MM.1S (cell line): ENCODE results near the gene THOP1.
"Not testable (repeated sequence)": the region's sequence is repeated elsewhere in the genome, so short reads cannot be mapped to it uniquely, and the experiment has no call there.

Source experiments
- DNase-seq: peaks from one replicate; pipeline ENCODE4 v3.0.0-alpha.2; 2015
- H2AFZ ChIP-seq: fragments of 300-600 bp; sonication (generic); 2 replicates; pipeline ENCODE4 v1.6.0; 2016; ENCODE audit warnings: antibody characterized with exemption, low read length
- H3F3A ChIP-seq: fragments of 300-600 bp; sonication (generic); 2 replicates; pipeline ENCODE4 v1.6.1; 2016; ENCODE audit warnings: mild to moderate bottlenecking, antibody characterized with exemption, low read length, moderate library complexity, mixed read lengths; ENCODE audit not compliant: insufficient read depth
- H3K27ac ChIP-seq: fragments of 300-600 bp; sonication (generic); 2 replicates; pipeline ENCODE4 v1.5.1; 2016; ENCODE audit warnings: mild to moderate bottlenecking, low read length
- H3K27me3 ChIP-seq: fragments of 300-600 bp; sonication (generic); replicated peaks from 2 replicates; pipeline ENCODE4 v1.6.0; 2016; ENCODE audit warnings: low read length; ENCODE audit not compliant: insufficient read depth
- H3K36me3 ChIP-seq: fragments of 300-600 bp; sonication (generic); replicated peaks from 2 replicates; pipeline ENCODE4 v1.6.1; 2016; ENCODE audit warnings: mild to moderate bottlenecking, low read length, mixed read lengths; ENCODE audit not compliant: insufficient read depth
- H3K4me1 ChIP-seq: fragments of 300-600 bp; sonication (generic); 2 replicates; pipeline ENCODE4 v1.6.1; 2016; ENCODE audit warnings: low read length, mixed read lengths
- H3K4me2 ChIP-seq: fragments of 300-600 bp; sonication (generic); 2 replicates; pipeline ENCODE4 v1.6.0; 2016; ENCODE audit warnings: low read depth, low read length
- H3K4me3 ChIP-seq: fragments of 300-600 bp; sonication (generic); 2 replicates; pipeline ENCODE4 v1.5.1; 2016; ENCODE audit warnings: low read length, mixed read lengths
- H3K79me2 ChIP-seq: fragments of 300-600 bp; sonication (generic); 2 replicates; pipeline ENCODE4 v1.6.1; 2016; ENCODE audit warnings: mixed run types, low read length, mixed read lengths
- H3K9ac ChIP-seq: fragments of 300-600 bp; sonication (generic); 2 replicates; pipeline ENCODE4 v1.6.1; 2016; ENCODE audit warnings: low read length, mixed read lengths
- H3K9me2 ChIP-seq: fragments of 300-600 bp; sonication (generic); replicated peaks from 2 replicates; pipeline ENCODE4 v1.6.1; 2016; ENCODE audit warnings: mild to moderate bottlenecking, low read length, mixed read lengths; ENCODE audit not compliant: insufficient read depth
- H3K9me3 ChIP-seq: fragments of 300-600 bp; sonication (generic); replicated peaks from 2 replicates; pipeline ENCODE4 v1.6.1; 2016; ENCODE audit warnings: mild to moderate bottlenecking, low read length, mixed read lengths; ENCODE audit not compliant: insufficient read depth
- H4K20me1 ChIP-seq: fragments of 300-600 bp; sonication (generic); 2 replicates; pipeline ENCODE4 v1.6.1; 2016; ENCODE audit warnings: mild to moderate bottlenecking, low read length, moderate library complexity, mixed read lengths; ENCODE audit not compliant: insufficient read depth
- CTCF ChIP-seq: fragments of 300-600 bp; sonication (generic); IDR thresholded peaks from 2 replicates; pipeline ENCODE4 v1.5.1; 2016; ENCODE audit warnings: antibody characterized with exemption, low read length, mixed read lengths
- EZH2 ChIP-seq: fragments of 300-600 bp; sonication (generic); optimal IDR thresholded peaks from 2 replicates; pipeline ENCODE3; 2017; ENCODE audit warnings: low read depth, mild to moderate bottlenecking, antibody characterized with exemption, low read length, mixed read lengths
- EZH2phosphoT487 ChIP-seq: fragments of 300-600 bp; sonication (generic); IDR thresholded peaks from 2 replicates; pipeline ENCODE4 v1.6.1; 2018; ENCODE audit warnings: antibody characterized with exemption, low read length

The THOP1 gene

GRCh38 chr19:2791440-2791839, 6.1 kb downstream of the THOP1 start:
- no peaks in the 10 kb centered on the region for H3K4me1 ChIP-seq
- no peak for TF ChIP-seq EZH2phosphoT487
- no peak for TF ChIP-seq CTCF
- TF ChIP-seq EZH2 = no peak
- DNase-seq = no peak
- H4K20me1 ChIP-seq = no peaks in the 10 kb centered on the region
- H2AFZ ChIP-seq = no peak overlapping the region
- no peak overlapping the region for H3K27ac ChIP-seq
- H3K4me2 ChIP-seq = no peak overlapping the region
- peaks cover 62% of the 10 kb centered on the region for H3K79me2 ChIP-seq
- H3K4me3 ChIP-seq = no peak overlapping the region
- no peaks in the 10 kb centered on the region for H3F3A ChIP-seq
- no peaks in the 10 kb centered on the region; the same call in none of the 2 replicates for H3K36me3 ChIP-seq
- no peak overlapping the region for H3K9ac ChIP-seq
- H3K9me3 ChIP-seq = no peaks in the 10 kb centered on the region
- no peaks in the 10 kb centered on the region for H3K27me3 ChIP-seq
- no peaks in the 10 kb centered on the region for H3K9me2 ChIP-seq

GRCh38 chr19:2791876-2792275, 6.6 kb downstream of the THOP1 start:
- Histone ChIP-seq H3K27me3 (no peaks in the 10 kb centered on the region), H3F3A (no peaks in the 10 kb centered on the region), H4K20me1 (no peaks in the 10 kb centered on the region), H3K9ac (no peak overlapping the region), H3K79me2 (peaks cover 61% of the 10 kb centered on the region), H3K9me3 (no peaks in the 10 kb centered on the region), H3K4me1 (no peaks in the 10 kb centered on the region), H3K4me2 (no peak overlapping the region), H3K9me2 (no peaks in the 10 kb centered on the region), H3K27ac (no peak overlapping the region), H2AFZ (no peak overlapping the region), H3K36me3 (no peaks in the 10 kb centered on the region; the same call in none of the 2 replicates), H3K4me3 (no peak overlapping the region)
- DNase-seq = no peak
- TF ChIP-seq EZH2phosphoT487 (no peak), EZH2 (no peak), CTCF (no peak)

- not testable (repeated sequence) for H2AFZ ChIP-seq, H3K9me2 ChIP-seq, H3K36me3 ChIP-seq, H3K9ac ChIP-seq, H3K27ac ChIP-seq, H3K4me3 ChIP-seq, H3F3A ChIP-seq, H4K20me1 ChIP-seq, H3K4me2 ChIP-seq, H3K27me3 ChIP-seq, DNase-seq, H3K9me3 ChIP-seq, H3K4me1 ChIP-seq
- peaks cover 53% of the 10 kb centered on the region for H3K79me2 ChIP-seq
These were observed 7.4 kb downstream of the THOP1 start for GRCh38 chr19:2792666-2793065.

GRCh38 chr19:2793126-2793525, 7.8 kb downstream of the THOP1 start:
- peaks cover 48% of the 10 kb centered on the region for H3K79me2 ChIP-seq
- no peaks in the 10 kb centered on the region for H3K4me1 ChIP-seq
- H3K9me2 ChIP-seq = no peaks in the 10 kb centered on the region
- H3K27ac ChIP-seq = no peak overlapping the region
- no peak for DNase-seq
- no peaks in the 10 kb centered on the region; the same call in none of the 2 replicates for H3K36me3 ChIP-seq
- H4K20me1 ChIP-seq = no peaks in the 10 kb centered on the region
- no peaks in the 10 kb centered on the region for H3K27me3 ChIP-seq
- H3K9ac ChIP-seq = no peak overlapping the region
- no peaks in the 10 kb centered on the region for H3K9me3 ChIP-seq
- no peaks in the 10 kb centered on the region for H3F3A ChIP-seq
- no peak overlapping the region for H3K4me2 ChIP-seq
- no peak overlapping the region for H3K4me3 ChIP-seq
- TF ChIP-seq CTCF (no peak), EZH2phosphoT487 (no peak), EZH2 (no peak)
- no peak overlapping the region for H2AFZ ChIP-seq
